ENCODE results near the gene STARD6. TPM values are rescaled to one million over a fixed set of nuclear protein-coding genes. Genes with fewer than 3 reads are reported as not detected.

STARD6 gene
- polyA plus RNA-seq, 3 donors: 0.30 to 0.82 (median 0.42) TPM

DNA sequence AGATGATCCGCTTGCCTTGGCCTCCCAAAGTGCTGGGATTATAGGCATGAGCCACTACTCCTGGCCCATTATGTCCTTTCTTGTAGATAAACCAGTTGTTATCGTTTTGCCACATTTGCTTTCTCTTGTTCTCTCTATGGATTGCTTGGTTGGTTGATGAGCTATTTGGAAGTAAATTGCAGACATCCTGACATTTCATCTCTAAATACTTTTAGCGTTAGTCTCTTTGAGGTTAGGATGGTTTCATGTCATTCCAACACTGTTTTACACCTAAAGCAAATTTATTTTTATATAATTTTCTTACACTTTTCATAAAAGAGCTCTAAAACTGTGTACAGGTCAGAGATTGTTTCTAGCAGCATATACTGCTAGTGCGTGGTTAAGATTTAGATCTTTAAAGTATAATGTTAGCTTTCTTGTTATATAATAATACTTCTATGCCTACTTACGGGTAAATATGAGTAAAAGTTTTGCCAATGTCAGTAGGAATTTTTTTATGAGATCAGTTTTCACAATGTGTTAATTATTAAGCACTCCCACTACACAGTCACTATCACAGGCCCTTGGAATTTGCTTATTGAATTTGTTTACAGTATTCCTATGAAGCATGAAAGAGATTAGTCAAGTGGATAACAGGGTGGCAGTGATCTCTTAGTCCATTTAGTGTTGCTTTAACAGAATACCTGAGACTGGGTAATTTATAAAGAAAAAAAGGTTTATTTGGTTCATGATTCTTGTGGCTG is 78.0 kb downstream of the STARD6 start:
- peak in 6 of 11 donors; percentile 5 to 52 (median 30) for DNase-seq (ENCODE audit: extremely low read depth in 1 of 11, low read depth in 9 of 11, low spot score in 4 of 11)

GRCh38 chr18:54278615-54279014 is 79.0 kb downstream of the STARD6 start:
- no peak for DNase-seq (ENCODE audit: extremely low read depth in 1 of 11, low read depth in 9 of 11, low spot score in 4 of 11)

GRCh38 chr18:54277899-54278298 is 79.8 kb downstream of the STARD6 start:
- DNase-seq (ENCODE audit: extremely low read depth in 1 of 11, low read depth in 9 of 11, low spot score in 4 of 11): no peak

Other genes with a start within 250 kb of the STARD6 start
- 100 to 1,000 TPM; 102 to 141 (median 123) TPM for gene MBD2, start 133.2 kb downstream of the STARD6 start, polyA plus RNA-seq (ENCODE audit: insufficient read length in 3 of 3)
- gene POLI, start 88.3 kb downstream of the STARD6 start, polyA plus RNA-seq (ENCODE audit: insufficient read length in 3 of 3): 10 to 100 TPM; 47.4 to 99.9 (median 72.4) TPM
- 10 to 100 TPM; 11.4 to 13.2 (median 12.8) TPM for gene C18orf54, start within 50 bp of the STARD6 start, polyA plus RNA-seq (ENCODE audit: insufficient read length in 3 of 3)
- gene DYNAP, start 233.4 kb upstream of the STARD6 start, polyA plus RNA-seq (ENCODE audit: insufficient read length in 3 of 3): not detected